ENCODE data around the gene OR6J1. TPM values are rescaled to one million over a fixed set of nuclear protein-coding genes. Genes with fewer than 3 reads are reported as not detected.

The OR6J1 gene
- total RNA-seq, 1 experiment from 2014 or later, result not detected

- no peak for ATAC-seq
- Histone ChIP-seq H3K27me3 (ENCODE audit: low read length) (no peaks in the 10 kb centered on the region), H2AFZ (ENCODE audit: low read length) (no peak overlapping the region), H3K4me1 (ENCODE audit: insufficient read depth, low read length) (peaks cover 3% of the 10 kb centered on the region; the same call in 1 of the 2 replicates), H3K4me2 (ENCODE audit: low read length) (no peak overlapping the region), H3K4me3 (ENCODE audit: low read length) (no peak overlapping the region), H4K20me1 (ENCODE audit: low read length) (no peaks in the 10 kb centered on the region), H3K9ac (ENCODE audit: low read length) (no peak overlapping the region), H3K79me2 (ENCODE audit: low read length) (no peaks in the 10 kb centered on the region), H3K9me2 (replicated peaks; ENCODE audit: low read length) (no peaks in the 10 kb centered on the region), H3K9me3 (ENCODE audit: low read length) (no peaks in the 10 kb centered on the region), H3K36me3 (ENCODE audit: low read depth, low read length) (no peaks in the 10 kb centered on the region), H3F3A (ENCODE audit: low read length, unreplicated experiment) (no peaks in the 10 kb centered on the region), H3K27ac (ENCODE audit: low read length) (no peak overlapping the region)
- POLR2A ChIA-PET (ENCODE audit: unreplicated experiment), result interaction anchor here (0.7 kb wide), 1 partner anchor 1482 kb away, joined by 3 read pairs; no protein-coding TSS in a partner anchor
- TF ChIP-seq CTCF (conservative IDR thresholded peaks at IDR 0.05; ENCODE audit: low read depth, low read length) (no peak), EZH2phosphoT487 (IDR thresholded peaks at IDR 0.05; ENCODE audit: borderline replicate concordance, low read length) (no peak)
- intact Hi-C loops (cut with micrococcal nuclease), result no loop called here
- CTCF ChIA-PET, result no interaction called here
- no peak for DNase-seq
- BruUV-seq (replicated peaks), result no TSS peak
These were observed 24.7 kb upstream of the OR6J1 start for GRCh38 chr14:22668863-22669262.

- ChIA-PET POLR2A (ENCODE audit: unreplicated experiment) (interaction anchor here (0.7 kb wide), 1 partner anchor 1482 kb away, joined by 3 read pairs; no protein-coding TSS in a partner anchor), CTCF (no interaction called here)
- no peaks in the 10 kb centered on the region for H3F3A ChIP-seq (ENCODE audit: low read length, unreplicated experiment)
- peak; percentile 32 for DNase-seq
- BruUV-seq (replicated peaks), result no TSS peak
- no peaks in the 10 kb centered on the region for H4K20me1 ChIP-seq (ENCODE audit: low read length)
- H3K9me2 ChIP-seq (replicated peaks; ENCODE audit: low read length), result no peaks in the 10 kb centered on the region
- H3K27ac ChIP-seq (ENCODE audit: low read length), result no peak overlapping the region
- no peaks in the 10 kb centered on the region for H3K27me3 ChIP-seq (ENCODE audit: low read length)
- no peak overlapping the region for H3K4me2 ChIP-seq (ENCODE audit: low read length)
- no peak overlapping the region for H2AFZ ChIP-seq (ENCODE audit: low read length)
- TF ChIP-seq EZH2 (IDR thresholded peaks at IDR 0.05; ENCODE audit: low read length, unreplicated experiment) (no peak), CTCF (conservative IDR thresholded peaks at IDR 0.05; ENCODE audit: low read depth, low read length) (no peak), EZH2phosphoT487 (IDR thresholded peaks at IDR 0.05; ENCODE audit: borderline replicate concordance, low read length) (no peak)
- H3K4me3 ChIP-seq (ENCODE audit: low read length), result no peak overlapping the region
- H3K9ac ChIP-seq (ENCODE audit: low read length), result no peak overlapping the region
- no peaks in the 10 kb centered on the region for H3K79me2 ChIP-seq (ENCODE audit: low read length)
- peaks cover 3% of the 10 kb centered on the region; the same call in 1 of the 2 replicates for H3K4me1 ChIP-seq (ENCODE audit: insufficient read depth, low read length)
- intact Hi-C loops (cut with micrococcal nuclease), result no loop called here
- no peaks in the 10 kb centered on the region for H3K9me3 ChIP-seq (ENCODE audit: low read length)
- H3K36me3 ChIP-seq (ENCODE audit: low read depth, low read length), result no peaks in the 10 kb centered on the region
- ATAC-seq, result peak; percentile 53; the same call in 1 of the 2 replicates
These were observed 24.3 kb upstream of the OR6J1 start for GRCh38 chr14:22668417-22668816.

GRCh38 chr14:22667881-22668280 is 23.7 kb upstream of the OR6J1 start:
- H3K27me3 ChIP-seq (ENCODE audit: low read length), result no peaks in the 10 kb centered on the region
- ATAC-seq, result no peak
- H3K9me3 ChIP-seq (ENCODE audit: low read length), result no peaks in the 10 kb centered on the region
- no peak overlapping the region for H3K4me3 ChIP-seq (ENCODE audit: low read length)
- H3K36me3 ChIP-seq (ENCODE audit: low read depth, low read length), result no peaks in the 10 kb centered on the region
- H3K27ac ChIP-seq (ENCODE audit: low read length), result no peak overlapping the region
- no peaks in the 10 kb centered on the region for H3K9me2 ChIP-seq (replicated peaks; ENCODE audit: low read length)
- no peaks in the 10 kb centered on the region for H4K20me1 ChIP-seq (ENCODE audit: low read length)
- POLR2A ChIA-PET (ENCODE audit: unreplicated experiment), result interaction anchor here (0.6 kb wide), 1 partner anchor 99 kb away, joined by 3 read pairs; the partner anchor contains the start of gene OXA1L
- CTCF ChIA-PET, result no interaction called here
- H3K79me2 ChIP-seq (ENCODE audit: low read length), result no peaks in the 10 kb centered on the region
- no peak for TF ChIP-seq EZH2phosphoT487 (IDR thresholded peaks at IDR 0.05; ENCODE audit: borderline replicate concordance, low read length)
- no peak for TF ChIP-seq EZH2 (IDR thresholded peaks at IDR 0.05; ENCODE audit: low read length, unreplicated experiment)
- TF ChIP-seq CTCF (conservative IDR thresholded peaks at IDR 0.05; ENCODE audit: low read depth, low read length), result no peak
- intact Hi-C loops (cut with micrococcal nuclease), result no loop called here
- DNase-seq, result no peak
- no peak overlapping the region for H3K4me2 ChIP-seq (ENCODE audit: low read length)
- no TSS peak for BruUV-seq (replicated peaks)
- peaks cover 3% of the 10 kb centered on the region; the same call in 1 of the 2 replicates for H3K4me1 ChIP-seq (ENCODE audit: insufficient read depth, low read length)
- no peak overlapping the region for H2AFZ ChIP-seq (ENCODE audit: low read length)
- no peak overlapping the region for H3K9ac ChIP-seq (ENCODE audit: low read length)
- no peaks in the 10 kb centered on the region for H3F3A ChIP-seq (ENCODE audit: low read length, unreplicated experiment)

Measured in PC-3 (cell line).